GM23248 (cell line): Measurements from ENCODE around the gene C9orf85. TPM values are rescaled to one million over a fixed set of nuclear protein-coding genes. Genes with fewer than 3 reads are reported as not detected.

Source experiments
- DNase-seq: peaks from one replicate; pipeline ENCODE4 v3.0.0-alpha.2; 2015
- H2AFZ ChIP-seq: fragments of 200-600 bp; sonication (generic); 2 replicates; pipeline ENCODE4 v1.6.1; 2016; ENCODE audit warnings: antibody characterized with exemption
- H3F3A ChIP-seq: fragments of 200-600 bp; sonication (generic); 2 replicates; pipeline ENCODE4 v1.6.1; 2016; ENCODE audit warnings: mild to moderate bottlenecking, antibody characterized with exemption, mixed run types; ENCODE audit not compliant: insufficient read depth
- H3K27ac ChIP-seq: fragments of 200-600 bp; sonication (generic); 2 replicates; pipeline ENCODE4 v1.5.1; 2016; ENCODE audit warnings: mild to moderate bottlenecking
- H3K27me3 ChIP-seq: fragments of 200-600 bp; sonication (generic); replicated peaks from 2 replicates; pipeline ENCODE4 v1.6.1; 2016; ENCODE audit warnings: mild to moderate bottlenecking; ENCODE audit not compliant: insufficient read depth
- H3K36me3 ChIP-seq: fragments of 200-600 bp; sonication (generic); 2 replicates; pipeline ENCODE4 v1.6.1; 2016; ENCODE audit warnings: low read depth, mild to moderate bottlenecking
- H3K4me1 ChIP-seq: fragments of 200-600 bp; sonication (generic); 2 replicates; pipeline ENCODE4 v1.6.1; 2016; ENCODE audit warnings: mild to moderate bottlenecking; ENCODE audit not compliant: insufficient read depth
- H3K4me2 ChIP-seq: fragments of 200-600 bp; sonication (generic); one replicate; pipeline ENCODE4 v1.6.1; 2016; ENCODE audit warnings: mild to moderate bottlenecking; ENCODE audit not compliant: unreplicated experiment
- H3K4me3 ChIP-seq: fragments of 200-600 bp; sonication (generic); 2 replicates; pipeline ENCODE4 v1.5.1; 2016; ENCODE audit warnings: mild to moderate bottlenecking
- H3K79me2 ChIP-seq: fragments of 200-600 bp; sonication (generic); 2 replicates; pipeline ENCODE4 v1.6.1; 2016; ENCODE audit warnings: mild to moderate bottlenecking; ENCODE audit not compliant: insufficient read depth
- H3K9ac ChIP-seq: fragments of 200-600 bp; sonication (generic); 2 replicates; pipeline ENCODE4 v1.6.1; 2016; ENCODE audit warnings: mild to moderate bottlenecking
- H3K9me2 ChIP-seq: fragments of 200-600 bp; sonication (generic); 2 replicates; pipeline ENCODE4 v1.6.1; 2016; ENCODE audit warnings: mixed run types, mild to moderate bottlenecking, moderate library complexity; ENCODE audit not compliant: insufficient read depth
- H3K9me3 ChIP-seq: fragments of 200-600 bp; sonication (generic); one replicate; pipeline ENCODE4 v1.6.1; 2017; ENCODE audit warnings: low read depth
- H4K20me1 ChIP-seq: fragments of 200-600 bp; sonication (generic); 2 replicates; pipeline ENCODE4 v1.6.0; 2016; ENCODE audit not compliant: insufficient read depth
- EZH2 ChIP-seq: fragments of 200-600 bp; sonication (generic); IDR thresholded peaks from 2 replicates; pipeline ENCODE4 v1.6.1; 2018; ENCODE audit warnings: antibody characterized with exemption, mild to moderate bottlenecking; ENCODE audit not compliant: insufficient read depth, poor library complexity, severe bottlenecking
- EZH2phosphoT487 ChIP-seq: fragments of 200-600 bp; sonication (generic); IDR thresholded peaks from 2 replicates; pipeline ENCODE4 v1.6.1; 2018; ENCODE audit warnings: antibody characterized with exemption, moderate library complexity, mild to moderate bottlenecking, low read depth; ENCODE audit not compliant: insufficient read depth
- WGBS, 2 experiments: methylation state at CpG; one replicate each; pipeline ENCODE4 v1.1.6; 2015 to 2017; ENCODE audit warnings: low lambda C conversion rate in 2 of 2, low coverage in 1 of 2; ENCODE audit errors: missing lambda C conversion rate in 2 of 2; 5-methylcytosine and 5-hydroxymethylcytosine counted together
- in situ Hi-C: fragments of 300-500 bp; cut with MboI; formaldehyde crosslinking; loops from 2 replicates; pipeline ENCODE4 v1.15.0; 2020
- polyA plus RNA-seq: library from polyadenylated mRNA; unstranded; fragments of >200 nt; fragmentation: Nextera tagmentation; extraction: Ambion mirVana; gene quantifications from 2 replicates; pipeline ENCODE4 v1.2.1, GENCODE V29; 2016
- total RNA-seq: library from RNA; depleted of rRNA; stranded (reverse); fragments of >200 nt; shearing (Covaris generic); gene quantifications from 2 replicates; pipeline ENCODE4 v1.2.3, GENCODE V29; 2014

Gene C9orf85
- total and polyA plus RNA-seq, 2 experiments from 2014 or later = 11.8 to 16.3 TPM

GRCh38 chr9:71925834-71926233 is 14.4 kb downstream of the C9orf85 start:
- H3K79me2 ChIP-seq = peaks cover 67% of the 10 kb centered on the region
- H3K27ac ChIP-seq = no peak overlapping the region
- no peaks in the 10 kb centered on the region for H3K9me3 ChIP-seq
- no peak overlapping the region for H3K4me2 ChIP-seq
- peaks cover 29% of the 10 kb centered on the region for H3K4me1 ChIP-seq
- no peak for DNase-seq
- in situ Hi-C loops = no loop called here
- no peaks in the 10 kb centered on the region for H3K27me3 ChIP-seq
- no peak overlapping the region for H3K9ac ChIP-seq
- no peaks in the 10 kb centered on the region for H3K36me3 ChIP-seq
- no peak overlapping the region for H3K4me3 ChIP-seq
- no peak overlapping the region for H2AFZ ChIP-seq
- H3F3A ChIP-seq = peaks cover 30% of the 10 kb centered on the region
- H3K9me2 ChIP-seq = no peaks in the 10 kb centered on the region
- H4K20me1 ChIP-seq = 0 out of 2 replicates have a peak, but pooled peaks cover 3% of the 10 kb centered on the region
- TF ChIP-seq EZH2 (no peak), EZH2phosphoT487 (no peak)

GRCh38 chr9:71928376-71928775 is 16.9 kb downstream of the C9orf85 start:
- Histone ChIP-seq H3K9me2 (no peaks in the 10 kb centered on the region), H2AFZ (no peak overlapping the region), H3K4me2 (peak overlapping the region; percentile 52), H3K36me3 (no peaks in the 10 kb centered on the region), H3K27me3 (no peaks in the 10 kb centered on the region), H3K27ac (peak overlapping the region; percentile 87), H3K4me3 (no peak overlapping the region), H3K9ac (0 out of 2 replicates have a peak overlapping the region, but pooled peaks have one; percentile 43), H3F3A (peaks cover 32% of the 10 kb centered on the region), H3K79me2 (peaks cover 69% of the 10 kb centered on the region), H3K9me3 (no peaks in the 10 kb centered on the region), H3K4me1 (peaks cover 29% of the 10 kb centered on the region), H4K20me1 (0 out of 2 replicates have a peak, but pooled peaks cover 3% of the 10 kb centered on the region)
- in situ Hi-C loops = no loop called here
- 97 to 100% methylated on average over 1 of the region's 1 CpG for WGBS, 2 experiments
- TF ChIP-seq EZH2 (no peak), EZH2phosphoT487 (no peak)
- DNase-seq = peak; percentile 66

- in situ Hi-C loops = no loop called here
- H4K20me1 ChIP-seq = 0 out of 2 replicates have a peak, but pooled peaks cover 3% of the 10 kb centered on the region
- 0 out of 2 replicates have a peak overlapping the region, but pooled peaks have one; percentile 43 for H3K9ac ChIP-seq
- H3K36me3 ChIP-seq = no peaks in the 10 kb centered on the region
- TF ChIP-seq EZH2phosphoT487 (no peak), EZH2 (no peak)
- DNase-seq = peak; percentile 64
- peaks cover 29% of the 10 kb centered on the region for H3K4me1 ChIP-seq
- H3K27ac ChIP-seq = peak overlapping the region; percentile 87
- H3F3A ChIP-seq = peaks cover 32% of the 10 kb centered on the region
- peak overlapping the region; percentile 52 for H3K4me2 ChIP-seq
- H3K4me3 ChIP-seq = 0 out of 2 replicates have a peak overlapping the region, but pooled peaks have one; percentile 11
- H3K27me3 ChIP-seq = no peaks in the 10 kb centered on the region
- H3K9me2 ChIP-seq = no peaks in the 10 kb centered on the region
- no peaks in the 10 kb centered on the region for H3K9me3 ChIP-seq
- 77 to 79% methylated on average over 2 of the region's 2 CpGs for WGBS, 2 experiments
- H2AFZ ChIP-seq = no peak overlapping the region
- peaks cover 69% of the 10 kb centered on the region for H3K79me2 ChIP-seq
These were observed 17.4 kb downstream of the C9orf85 start for GRCh38 chr9:71928806-71929205.

GRCh38 chr9:71929223-71929622 is 17.8 kb downstream of the C9orf85 start:
- Histone ChIP-seq H3K4me2 (peak overlapping the region; percentile 52), H3K27me3 (no peaks in the 10 kb centered on the region), H3K4me3 (peak overlapping the region; percentile 27; the same call in 1 of the 2 replicates), H3K79me2 (peaks cover 68% of the 10 kb centered on the region), H2AFZ (no peak overlapping the region), H3K36me3 (no peaks in the 10 kb centered on the region), H3K9me3 (no peaks in the 10 kb centered on the region), H4K20me1 (0 out of 2 replicates have a peak, but pooled peaks cover 3% of the 10 kb centered on the region), H3F3A (peaks cover 32% of the 10 kb centered on the region), H3K9ac (peak overlapping the region; percentile 43), H3K27ac (peak overlapping the region; percentile 87), H3K4me1 (peaks cover 29% of the 10 kb centered on the region), H3K9me2 (no peaks in the 10 kb centered on the region)
- TF ChIP-seq EZH2 = no peak
- TF ChIP-seq EZH2phosphoT487 = no peak
- DNase-seq = peak; percentile 87
- 13 to 20% methylated on average over 2 of the region's 2 CpGs for WGBS, 2 experiments
- in situ Hi-C loops = no loop called here
